HEK293 (cell line): ENCODE measurements around the gene RIMBP3C.

ENCODE experiments used
- CTCF ChIP-seq: fragments of 450-650 bp; formaldehyde crosslinking; IDR thresholded peaks from 2 replicates; pipeline ENCODE4 v1.5.1; 2016; ENCODE audit warnings: missing biosample characterization, missing genetic modification characterization
- ZNF660 ChIP-seq: fragments of 450-650 bp; IDR thresholded peaks from 2 replicates; pipeline ENCODE4 v1.5.1; 2018; ENCODE audit warnings: missing biosample characterization, mild to moderate bottlenecking, missing genetic modification characterization

GRCh38 chr22:21568347-21569075, 17.2 kb upstream of the RIMBP3C start:
- TF ChIP-seq CTCF (tag by site-specific recombination) = no peak
- TF ChIP-seq ZNF660 (tag by site-specific recombination) = 0 out of 2 replicates have a peak, but pooled peaks have one; percentile 10
